IPS-18c (cell line): ENCODE data around the gene ATP6V0A1.
"Not testable (repeated sequence)": the region's sequence is repeated elsewhere in the genome, so short reads cannot be mapped to it uniquely, and the experiment has no call there.

Experiments
- H3K4me3 ChIP-seq: 2 replicates; pipeline ENCODE4 v1.7.0; 2013; ENCODE audit warnings: low read depth, mild to moderate bottlenecking, low read length, moderate library complexity; ENCODE audit not compliant: insufficient read depth
- H3K9me3 ChIP-seq: one replicate; pipeline ENCODE4 v1.6.1; 2013; ENCODE audit warnings: mild to moderate bottlenecking, low read length, moderate library complexity; ENCODE audit not compliant: control insufficient read depth, insufficient read depth

The ATP6V0A1 gene

GRCh38 chr17:42459801-42460281 lies 1.2 kb downstream of the ATP6V0A1 start:
- Histone ChIP-seq H3K9me3 (no peaks in the 10 kb centered on the region), H3K4me3 (peak overlapping the region; percentile 90)

GRCh38 chr17:42460371-42460770 lies 1.7 kb downstream of the ATP6V0A1 start:
- Histone ChIP-seq H3K4me3 (no peak overlapping the region; the same call in 1 of the 2 replicates), H3K9me3 (peaks cover 2% of the 10 kb centered on the region)

DNA sequence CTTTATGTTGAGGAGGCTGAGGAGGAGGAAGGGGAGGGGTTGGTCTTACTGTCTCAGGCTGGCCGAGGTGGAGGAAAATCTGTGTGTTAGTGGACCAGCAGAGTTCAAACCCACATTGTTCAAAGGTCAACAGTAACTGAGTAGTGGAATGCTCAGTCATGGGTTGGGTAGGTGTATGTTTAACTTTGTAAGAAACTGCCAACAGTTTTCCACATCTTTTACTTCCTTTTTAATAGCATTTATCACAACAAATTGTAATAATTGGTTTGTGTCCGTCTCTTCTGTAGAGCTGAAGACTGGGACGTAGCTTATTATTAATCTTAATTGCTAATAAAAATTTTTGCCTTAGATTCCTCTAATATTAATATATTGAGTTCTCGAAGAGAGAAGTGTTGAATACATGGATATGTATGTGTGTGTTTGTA lies 5.3 kb downstream of the ATP6V0A1 start:
- no peak overlapping the region for H3K4me3 ChIP-seq
- H3K9me3 ChIP-seq = peaks cover 2% of the 10 kb centered on the region

- Histone ChIP-seq H3K4me3 (no peak overlapping the region), H3K9me3 (peaks cover 2% of the 10 kb centered on the region)
Observed at GRCh38 chr17:42467889-42468288, 9.2 kb downstream of the ATP6V0A1 start.

DNA sequence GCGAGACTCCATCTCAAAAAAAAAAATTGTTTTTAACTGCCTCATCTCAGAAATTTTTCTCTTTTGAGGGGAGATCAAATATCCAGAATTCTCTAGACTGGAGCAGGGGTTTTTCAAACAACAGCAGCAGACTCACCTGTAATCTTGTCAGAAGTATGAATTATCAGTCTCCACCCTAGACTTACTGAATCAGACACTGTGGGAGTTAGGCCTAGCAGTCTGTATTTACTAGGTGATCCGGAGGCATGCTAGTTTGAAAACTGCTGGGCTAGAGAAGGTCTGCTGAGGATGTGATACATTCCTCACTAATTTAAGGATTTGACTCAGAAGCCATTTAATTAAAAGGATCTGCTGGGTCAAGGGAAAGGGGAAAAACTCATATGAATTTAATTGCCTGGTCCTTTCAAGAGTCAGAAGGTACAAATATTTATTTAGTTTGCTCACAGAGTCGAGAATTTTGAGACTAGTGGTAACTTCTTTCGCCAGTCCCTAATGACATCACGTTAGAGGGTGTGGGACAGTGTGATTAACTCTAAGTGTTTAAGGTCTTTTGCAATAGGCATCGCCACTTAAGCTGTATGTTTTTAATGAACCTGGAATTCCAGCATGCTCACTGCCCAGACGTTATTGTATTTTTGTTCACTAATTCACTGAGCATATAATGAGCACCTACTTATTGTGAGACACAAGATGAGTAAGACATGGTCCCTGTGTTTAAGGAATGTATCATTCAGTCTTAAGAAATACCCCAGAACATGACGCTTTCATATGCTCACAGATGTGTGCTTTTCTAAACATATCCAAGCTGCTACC lies 14.2 kb downstream of the ATP6V0A1 start:
- H3K4me3 ChIP-seq = no peak overlapping the region
- H3K9me3 ChIP-seq = no peaks in the 10 kb centered on the region

DNA sequence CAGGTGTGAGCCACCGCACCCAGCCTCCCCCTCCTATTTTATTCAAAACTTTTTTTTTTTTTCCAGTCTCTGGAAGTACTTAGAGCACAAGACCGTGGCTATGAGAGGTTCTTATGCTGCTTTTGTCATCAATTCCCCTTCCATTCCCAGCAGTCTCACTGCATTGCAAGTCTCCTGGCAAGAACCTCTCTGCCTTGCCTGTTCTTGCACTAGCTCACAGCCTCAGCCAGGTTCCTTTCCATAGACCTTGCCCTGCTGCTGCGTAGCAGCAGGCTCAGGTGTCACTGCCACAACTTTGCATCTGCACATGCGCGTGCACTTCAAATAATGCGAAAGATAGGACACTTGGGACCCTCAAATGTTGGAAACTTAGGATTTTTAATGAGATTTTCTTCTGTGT lies 15.6 kb downstream of the ATP6V0A1 start:
- no peak overlapping the region for H3K4me3 ChIP-seq

DNA sequence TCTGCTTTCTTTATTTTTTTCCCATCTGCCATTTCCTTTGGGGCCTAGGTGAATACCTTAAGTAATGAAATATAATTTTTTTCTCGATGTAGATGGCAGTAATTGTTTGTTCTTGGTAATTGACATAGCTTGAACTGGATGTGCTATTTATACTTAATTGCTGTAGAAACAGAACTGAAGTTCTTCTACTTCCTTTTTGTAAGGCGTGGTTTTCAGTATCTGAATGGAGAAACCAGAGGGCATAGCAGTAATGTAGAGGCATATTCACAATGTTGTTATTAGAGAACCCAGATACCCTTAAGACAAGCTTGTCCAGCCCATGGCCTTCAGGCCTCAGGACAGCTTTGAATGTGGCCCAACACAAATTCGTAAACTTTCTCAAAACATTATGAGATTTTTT lies 16.4 kb downstream of the ATP6V0A1 start:
- H3K9me3 ChIP-seq = no peaks in the 10 kb centered on the region
- H3K4me3 ChIP-seq = no peak overlapping the region

More for the DNA sequence above, 15.6 kb downstream of the ATP6V0A1 start:
- no peaks in the 10 kb centered on the region for H3K9me3 ChIP-seq

DNA sequence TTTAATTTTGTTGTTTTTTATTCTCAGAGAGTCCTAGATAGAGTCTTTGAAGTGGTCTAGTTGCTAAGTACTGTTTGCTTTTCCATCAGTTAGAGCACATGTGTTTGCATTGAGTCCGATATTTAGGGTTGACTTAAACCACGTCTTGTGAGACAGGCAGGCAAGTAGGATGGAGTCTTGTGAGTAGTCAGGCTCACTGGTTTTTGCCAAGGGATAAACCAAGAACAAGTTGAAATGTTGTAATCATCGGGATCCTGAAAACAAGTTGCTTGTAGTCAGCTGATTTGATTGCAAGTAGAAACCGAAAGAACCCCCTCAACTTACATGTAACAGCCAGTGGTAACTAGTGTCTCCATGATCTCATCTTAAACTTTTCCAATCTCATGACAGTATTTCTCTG lies 17.2 kb downstream of the ATP6V0A1 start:
- Histone ChIP-seq H3K9me3 (no peaks in the 10 kb centered on the region), H3K4me3 (no peak overlapping the region)

- no peak overlapping the region for H3K4me3 ChIP-seq
- no peaks in the 10 kb centered on the region for H3K9me3 ChIP-seq
Observed at GRCh38 chr17:42476411-42476810, 17.7 kb downstream of the ATP6V0A1 start.

GRCh38 chr17:42477173-42477572 lies 18.5 kb downstream of the ATP6V0A1 start:
- Histone ChIP-seq H3K4me3 (no peak overlapping the region), H3K9me3 (no peaks in the 10 kb centered on the region)

GRCh38 chr17:42477824-42478223 lies 19.1 kb downstream of the ATP6V0A1 start:
- H3K9me3 ChIP-seq, H3K4me3 ChIP-seq: not testable (repeated sequence)

GRCh38 chr17:42484304-42484703 lies 25.6 kb downstream of the ATP6V0A1 start:
- Histone ChIP-seq H3K9me3 (no peaks in the 10 kb centered on the region), H3K4me3 (no peak overlapping the region)

DNA sequence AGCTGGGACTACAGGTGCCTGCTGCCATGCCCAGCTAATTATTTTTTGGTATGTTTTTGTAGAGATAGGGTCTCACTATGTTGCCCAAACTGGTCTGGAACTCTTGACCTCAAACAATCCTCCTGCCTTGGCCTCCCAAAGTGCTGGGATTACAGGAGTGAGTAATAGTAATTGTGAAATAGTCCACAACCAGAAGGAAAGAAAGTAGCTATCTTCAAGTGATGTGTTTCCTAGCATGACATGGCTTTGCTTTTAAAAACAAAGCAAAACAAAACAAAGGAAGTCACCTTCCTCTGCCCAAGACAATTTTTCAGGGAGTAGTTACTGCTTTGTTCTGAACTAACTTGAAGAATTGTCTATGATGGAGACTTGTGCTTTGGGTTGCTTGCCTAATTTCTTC lies 27.0 kb downstream of the ATP6V0A1 start:
- H3K9me3 ChIP-seq = no peaks in the 10 kb centered on the region
- no peak overlapping the region for H3K4me3 ChIP-seq

- Histone ChIP-seq H3K9me3 (no peaks in the 10 kb centered on the region), H3K4me3 (no peak overlapping the region)
Observed at GRCh38 chr17:42488032-42488431, 29.4 kb downstream of the ATP6V0A1 start.

GRCh38 chr17:42493319-42493718 lies 34.6 kb downstream of the ATP6V0A1 start:
- H3K9me3 ChIP-seq = no peaks in the 10 kb centered on the region
- H3K4me3 ChIP-seq = no peak overlapping the region

DNA sequence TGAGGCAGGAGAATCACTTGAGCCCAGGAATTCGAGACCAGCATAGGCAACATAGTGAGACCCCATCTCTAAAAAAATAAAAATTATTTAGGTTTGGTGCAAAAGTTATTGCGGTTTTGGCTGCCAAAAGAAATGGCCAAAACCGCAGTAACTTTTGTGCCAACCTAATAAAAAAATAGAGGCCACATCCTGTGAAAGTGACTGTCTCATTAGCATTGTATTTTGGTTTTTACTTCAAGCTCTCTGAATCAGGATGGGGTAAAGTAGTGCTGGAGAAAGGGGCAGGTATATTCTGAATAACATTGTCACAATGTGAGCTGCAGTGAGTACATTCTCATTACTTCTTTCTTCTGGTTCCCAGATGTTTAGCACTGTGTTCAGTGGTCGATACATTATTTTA lies 36.0 kb downstream of the ATP6V0A1 start:
- no peak overlapping the region for H3K4me3 ChIP-seq
- no peaks in the 10 kb centered on the region for H3K9me3 ChIP-seq

GRCh38 chr17:42498828-42499227 lies 40.1 kb downstream of the ATP6V0A1 start:
- H3K9me3 ChIP-seq = no peaks in the 10 kb centered on the region
- no peak overlapping the region for H3K4me3 ChIP-seq

DNA sequence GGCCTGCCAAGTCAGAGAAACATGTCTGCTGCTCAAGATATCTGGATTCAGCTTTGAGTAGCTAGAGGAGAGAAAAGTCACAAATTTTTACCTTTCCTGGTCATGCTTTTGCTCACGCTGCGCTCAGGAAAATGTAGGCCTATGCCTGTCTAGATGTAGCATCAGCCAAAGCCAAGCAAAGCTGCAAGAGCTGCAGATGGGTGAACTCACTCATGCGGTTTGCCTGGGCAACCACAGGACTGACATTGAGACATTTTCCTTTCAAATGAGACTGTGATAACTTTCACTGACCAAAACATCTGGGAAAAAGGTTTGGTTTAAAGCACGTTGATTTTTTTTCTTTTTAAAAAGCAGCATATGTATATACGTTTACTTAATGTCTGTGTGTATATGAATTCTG lies 43.4 kb downstream of the ATP6V0A1 start:
- H3K9me3 ChIP-seq = no peaks in the 10 kb centered on the region
- no peak overlapping the region for H3K4me3 ChIP-seq

- H3K9me3 ChIP-seq = no peaks in the 10 kb centered on the region
- H3K4me3 ChIP-seq = no peak overlapping the region
Observed at GRCh38 chr17:42502926-42503325, 44.2 kb downstream of the ATP6V0A1 start.
